HepG2 (cell line): ENCODE results near the gene ESPNL.

Experiments
- MEF2D ChIP-seq: sonication (generic); formaldehyde crosslinking; IDR thresholded peaks from 2 replicates; pipeline ENCODE4 v1.5.1; 2020; ENCODE audit warnings: mild to moderate bottlenecking, missing genetic modification reagents
- ZNF768 ChIP-seq: sonication (generic); formaldehyde crosslinking; IDR thresholded peaks from 2 replicates; pipeline ENCODE4 v1.4.0; 2020; ENCODE audit warnings: missing genetic modification reagents
- TF ChIP-seq, protein P1 (sequence below): sonication (generic); formaldehyde crosslinking; IDR thresholded peaks from 2 replicates; pipeline ENCODE4 v1.5.0; 2020; ENCODE audit warnings: mild to moderate bottlenecking, missing genetic modification reagents, borderline replicate concordance
- TF ChIP-seq, protein P2 (sequence below): sonication (generic); formaldehyde crosslinking; IDR thresholded peaks from 2 replicates; pipeline ENCODE4 v1.9.0; 2021; ENCODE audit warnings: missing genetic modification reagents, borderline replicate concordance

DNA sequence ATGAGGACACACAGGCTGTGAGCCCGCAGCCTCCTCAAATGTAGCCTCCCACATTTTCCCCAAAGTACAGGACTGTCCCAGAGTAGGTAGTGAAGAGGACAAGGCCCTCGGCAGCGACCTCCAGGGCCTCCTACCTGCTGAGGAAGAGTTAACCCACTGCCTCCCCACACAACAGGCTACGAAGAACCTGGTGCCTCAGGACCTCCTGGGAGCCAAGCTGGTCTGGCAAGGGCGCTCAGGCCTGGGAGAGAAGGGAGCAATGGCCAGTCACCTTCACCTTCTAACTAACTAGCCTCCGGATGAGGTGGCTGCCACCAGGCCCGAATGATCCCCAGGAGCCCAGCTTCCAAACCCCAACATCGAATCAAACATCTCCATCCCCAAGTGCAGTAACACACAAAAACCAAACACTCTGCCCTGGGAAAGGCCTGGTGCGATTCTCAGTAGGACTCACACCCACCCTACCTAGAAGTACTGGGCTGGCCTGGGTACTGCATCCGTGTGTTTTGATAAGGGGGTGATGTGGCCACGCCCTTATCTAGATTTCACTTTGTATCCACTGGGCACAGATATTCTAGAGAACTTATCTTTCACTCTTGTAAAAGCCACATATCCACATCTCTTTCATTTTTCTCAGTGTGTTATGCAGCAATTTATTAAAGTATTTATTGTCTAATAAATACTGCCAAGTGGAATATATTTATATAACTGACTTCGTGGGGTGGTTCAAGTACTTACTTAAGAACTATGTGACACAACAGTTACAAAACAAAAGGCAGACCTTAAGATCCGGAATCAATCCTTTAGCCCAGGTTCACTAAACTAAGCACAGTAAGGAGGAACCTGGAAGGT lies 68.3 kb downstream of the ESPNL start:
- TF ChIP-seq MEF2D (CRISPR knock-in tag) (no peak), ZNF768 (no peak)
- TF ChIP-seq, protein P1, sequence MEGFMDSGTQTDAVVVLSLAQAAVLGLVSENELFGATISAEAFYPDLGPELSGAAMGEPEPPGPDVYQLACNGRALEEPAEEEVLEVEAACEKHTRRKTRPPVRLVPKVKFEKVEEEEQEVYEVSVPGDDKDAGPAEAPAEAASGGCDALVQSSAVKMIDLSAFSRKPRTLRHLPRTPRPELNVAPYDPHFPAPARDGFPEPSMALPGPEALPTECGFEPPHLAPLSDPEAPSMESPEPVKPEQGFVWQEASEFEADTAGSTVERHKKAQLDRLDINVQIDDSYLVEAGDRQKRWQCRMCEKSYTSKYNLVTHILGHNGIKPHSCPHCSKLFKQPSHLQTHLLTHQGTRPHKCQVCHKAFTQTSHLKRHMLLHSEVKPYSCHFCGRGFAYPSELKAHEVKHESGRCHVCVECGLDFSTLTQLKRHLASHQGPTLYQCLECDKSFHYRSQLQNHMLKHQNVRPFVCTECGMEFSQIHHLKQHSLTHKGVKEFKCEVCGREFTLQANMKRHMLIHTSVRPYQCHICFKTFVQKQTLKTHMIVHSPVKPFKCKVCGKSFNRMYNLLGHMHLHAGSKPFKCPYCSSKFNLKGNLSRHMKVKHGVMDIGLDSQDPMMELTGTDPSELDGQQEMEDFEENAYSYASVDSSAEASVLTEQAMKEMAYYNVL (CRISPR knock-in tag), result no peak
- TF ChIP-seq, protein P2, sequence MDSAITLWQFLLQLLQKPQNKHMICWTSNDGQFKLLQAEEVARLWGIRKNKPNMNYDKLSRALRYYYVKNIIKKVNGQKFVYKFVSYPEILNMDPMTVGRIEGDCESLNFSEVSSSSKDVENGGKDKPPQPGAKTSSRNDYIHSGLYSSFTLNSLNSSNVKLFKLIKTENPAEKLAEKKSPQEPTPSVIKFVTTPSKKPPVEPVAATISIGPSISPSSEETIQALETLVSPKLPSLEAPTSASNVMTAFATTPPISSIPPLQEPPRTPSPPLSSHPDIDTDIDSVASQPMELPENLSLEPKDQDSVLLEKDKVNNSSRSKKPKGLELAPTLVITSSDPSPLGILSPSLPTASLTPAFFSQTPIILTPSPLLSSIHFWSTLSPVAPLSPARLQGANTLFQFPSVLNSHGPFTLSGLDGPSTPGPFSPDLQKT (CRISPR knock-in tag), result no peak
